Progenitor cell of endocrine pancreas (in vitro differentiated cells): ENCODE results near the gene POLR2L. TPM values are rescaled to one million over a fixed set of nuclear protein-coding genes. Genes with fewer than 3 reads are reported as not detected.

Experiments
- DNase-seq: peaks from one replicate; pipeline ENCODE4 v3.0.0; 2021; ENCODE audit warnings: low spot score; ENCODE audit not compliant: unreplicated experiment
- H3K27ac Mint-ChIP-seq: 2 replicates; pipeline ENCODE4 v1.8.0; 2021; ENCODE audit warnings: mild to moderate bottlenecking, moderate library complexity, mixed read lengths
- H3K27me3 Mint-ChIP-seq: 2 replicates; pipeline ENCODE4 v1.8.0; 2021; ENCODE audit warnings: mixed read lengths
- H3K36me3 Mint-ChIP-seq: 2 replicates; pipeline ENCODE4 v1.8.0; 2022; ENCODE audit warnings: mixed read lengths; ENCODE audit not compliant: insufficient read depth
- H3K4me1 Mint-ChIP-seq: 2 replicates; pipeline ENCODE4 v1.8.0; 2021; ENCODE audit warnings: low read depth, mixed read lengths
- H3K4me3 Mint-ChIP-seq: 2 replicates; pipeline ENCODE4 v1.8.0; 2021; ENCODE audit warnings: low read depth, mild to moderate bottlenecking, moderate library complexity, mixed read lengths
- H3K9me3 Mint-ChIP-seq: 2 replicates; pipeline ENCODE4 v1.8.0; 2021; ENCODE audit warnings: low read depth, mixed read lengths
- CTCF ChIP-seq: fragments of 200-600 bp; sonication (generic); IDR thresholded peaks from one replicate; pipeline ENCODE4 v1.5.0; 2021; ENCODE audit warnings: antibody characterized with exemption, mild to moderate bottlenecking; ENCODE audit not compliant: unreplicated experiment
- total RNA-seq: library from RNA; stranded (reverse); gene quantifications from 2 replicates; pipeline ENCODE4 v1.2.1, GENCODE V29; 2021

POLR2L gene
- total RNA-seq, 1 donor from 2014 or later = 97.9 TPM

- no peak for DNase-seq
- Mint-ChIP-seq H3K27ac (no peak overlapping the region), H3K4me1 (peaks cover 7% of the 10 kb centered on the region), H3K9me3 (no peaks in the 10 kb centered on the region), H3K4me3 (no peak overlapping the region), H3K36me3 (no peaks in the 10 kb centered on the region), H3K27me3 (no peaks in the 10 kb centered on the region)
- TF ChIP-seq CTCF = no peak
These were observed 48.1 kb downstream of the POLR2L start for GRCh38 chr11:794013-794765.

- no peaks in the 10 kb centered on the region for H3K27me3 Mint-ChIP-seq
- no peaks in the 10 kb centered on the region for H3K36me3 Mint-ChIP-seq
- TF ChIP-seq CTCF = no peak
- peaks cover 7% of the 10 kb centered on the region for H3K4me1 Mint-ChIP-seq
- no peak overlapping the region for H3K27ac Mint-ChIP-seq
- no peak for DNase-seq
- H3K9me3 Mint-ChIP-seq = no peaks in the 10 kb centered on the region
- no peak overlapping the region for H3K4me3 Mint-ChIP-seq
These were observed 48.8 kb downstream of the POLR2L start for GRCh38 chr11:793556-793955.

GRCh38 chr11:792873-793272, 49.5 kb downstream of the POLR2L start:
- Mint-ChIP-seq H3K36me3 (no peaks in the 10 kb centered on the region), H3K27me3 (no peaks in the 10 kb centered on the region), H3K27ac (no peak overlapping the region), H3K9me3 (no peaks in the 10 kb centered on the region), H3K4me1 (peaks cover 7% of the 10 kb centered on the region), H3K4me3 (no peak overlapping the region)
- TF ChIP-seq CTCF = no peak
- no peak for DNase-seq

- no peak for DNase-seq
- TF ChIP-seq CTCF = no peak
- H3K36me3 Mint-ChIP-seq = no peaks in the 10 kb centered on the region
- H3K27me3 Mint-ChIP-seq = no peaks in the 10 kb centered on the region
- H3K4me1 Mint-ChIP-seq = peaks cover 7% of the 10 kb centered on the region
- H3K9me3 Mint-ChIP-seq = no peaks in the 10 kb centered on the region
- H3K27ac Mint-ChIP-seq = no peak overlapping the region
- no peak overlapping the region for H3K4me3 Mint-ChIP-seq
These were observed 49.9 kb downstream of the POLR2L start for GRCh38 chr11:792535-792821.

GRCh38 chr11:791658-792534, 50.4 kb downstream of the POLR2L start:
- Mint-ChIP-seq H3K27me3 (no peaks in the 10 kb centered on the region), H3K4me1 (peaks cover 5% of the 10 kb centered on the region), H3K27ac (no peak overlapping the region), H3K4me3 (no peak overlapping the region), H3K9me3 (no peaks in the 10 kb centered on the region), H3K36me3 (no peaks in the 10 kb centered on the region)
- TF ChIP-seq CTCF = no peak
- no peak for DNase-seq
